Stimulated activated CD4-positive, alpha-beta T cell treated with anti-CD3 and anti-CD28 coated beads, Interleukin-12 subunit alpha, Interleukin-12 subunit beta, amount 100 ng/mL, for 24 hours (primary cell): Measurements from ENCODE around the gene YBX1.
"Not testable (repeated sequence)": the region's sequence is repeated elsewhere in the genome, so short reads cannot be mapped to it uniquely, and the experiment has no call there.

Experiments used
- DNase-seq, 2 experiments: peaks; one replicate each; pipeline ENCODE4 v3.0.0-alpha.2; 2020; ENCODE audit warnings: low read depth in 2 of 2

YBX1 gene

GRCh38 chr1:42681741-42682483, at the start of gene YBX1:
Gene YBX1, plus strand, starts transcription at chr1:42682418. Its CDS starts 148 bp downstream, at chr1:42682566.
- peak; percentile 88 to 93 for DNase-seq

- no peak for DNase-seq
Observed at GRCh38 chr1:42639116-42639515, 43.1 kb upstream of the YBX1 start.

DNA sequence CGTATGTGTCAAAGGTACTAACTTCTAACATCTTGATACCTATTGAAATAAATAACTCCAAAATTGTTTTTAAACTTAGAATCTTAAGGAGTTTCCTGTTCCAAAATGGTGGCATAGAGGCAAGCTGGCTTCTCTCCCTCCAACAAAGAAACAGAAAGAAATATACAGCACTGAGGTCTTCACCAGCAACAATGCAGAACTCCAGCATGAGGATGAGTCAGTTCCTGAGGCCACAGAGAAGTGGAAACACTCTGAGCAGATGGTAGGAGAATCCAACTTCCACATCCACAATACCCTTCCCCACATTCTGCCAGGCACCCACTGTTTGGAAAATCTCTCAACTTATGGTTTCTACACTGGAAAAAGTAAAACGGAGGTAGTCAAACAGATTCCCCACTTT, 36.2 kb upstream of the YBX1 start:
- DNase-seq, result no peak

DNA sequence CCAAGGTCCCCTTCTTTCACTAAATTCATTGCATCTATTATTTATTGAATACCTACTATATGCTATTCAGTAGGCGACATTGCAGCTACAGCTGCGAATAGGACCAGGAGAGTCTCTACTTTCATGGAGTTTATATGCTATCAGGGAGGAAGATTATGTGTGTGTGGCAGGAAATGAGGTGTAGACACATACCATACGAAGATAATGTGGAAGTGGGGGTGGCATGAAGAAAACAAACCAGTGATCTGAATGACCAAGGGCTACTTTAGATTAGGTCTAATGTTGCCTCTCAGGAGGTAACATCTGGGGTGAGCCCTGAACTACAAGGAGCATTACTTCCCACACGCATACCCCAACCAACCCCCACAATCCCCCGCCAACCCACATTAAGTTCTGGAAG, 25.0 kb upstream of the YBX1 start:
- DNase-seq, result no peak

DNA sequence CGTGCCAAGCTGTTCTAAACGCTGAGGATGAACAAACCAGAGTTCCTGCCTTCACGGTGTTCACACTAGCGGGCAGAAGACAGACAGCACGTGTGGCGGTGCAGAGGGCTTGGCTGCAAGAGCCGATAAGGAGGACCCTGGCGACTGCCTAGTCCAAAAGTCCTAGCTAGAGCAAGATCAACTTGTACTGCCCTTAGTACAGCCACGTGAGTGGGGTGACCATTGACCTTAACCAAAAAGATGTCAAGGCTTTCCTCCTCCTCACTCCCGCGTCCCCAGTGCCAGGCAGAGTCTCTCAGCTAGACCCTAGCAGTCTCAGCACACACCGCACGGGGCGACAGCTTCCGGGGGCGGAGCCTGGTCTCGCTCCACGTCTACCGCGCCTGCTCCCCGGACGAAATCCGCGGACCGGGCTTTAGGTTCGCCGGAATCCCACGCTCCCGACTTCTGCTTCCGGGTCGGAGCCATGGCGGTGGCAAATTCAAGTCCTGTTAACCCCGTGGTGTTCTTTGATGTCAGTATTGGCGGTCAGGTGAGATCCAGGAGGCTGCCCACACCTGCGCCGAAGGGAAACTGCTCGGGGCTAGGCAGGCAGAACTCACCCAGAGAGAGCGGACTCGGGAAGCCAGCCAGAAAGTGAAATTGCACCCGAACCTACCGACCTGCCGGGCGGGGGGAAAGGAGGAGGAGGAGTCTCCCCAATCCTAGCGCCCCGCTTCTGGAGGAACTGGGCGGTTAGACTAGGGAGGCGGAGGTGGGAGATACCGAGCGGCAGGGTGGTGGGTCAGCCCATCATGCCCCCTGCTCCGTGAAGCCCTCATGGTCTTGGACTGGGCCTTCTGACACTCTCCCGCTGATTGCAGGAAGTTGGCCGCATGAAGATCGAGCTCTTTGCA, 24.0 kb upstream of the YBX1 start, which contains the start of gene PPIH:
Gene PPIH (plus strand): TSS at position 443 of the 896 bp plus-strand sequence. CDS start 24 bp downstream, at position 467.
- peak; percentile 91 to 96 for DNase-seq

DNA sequence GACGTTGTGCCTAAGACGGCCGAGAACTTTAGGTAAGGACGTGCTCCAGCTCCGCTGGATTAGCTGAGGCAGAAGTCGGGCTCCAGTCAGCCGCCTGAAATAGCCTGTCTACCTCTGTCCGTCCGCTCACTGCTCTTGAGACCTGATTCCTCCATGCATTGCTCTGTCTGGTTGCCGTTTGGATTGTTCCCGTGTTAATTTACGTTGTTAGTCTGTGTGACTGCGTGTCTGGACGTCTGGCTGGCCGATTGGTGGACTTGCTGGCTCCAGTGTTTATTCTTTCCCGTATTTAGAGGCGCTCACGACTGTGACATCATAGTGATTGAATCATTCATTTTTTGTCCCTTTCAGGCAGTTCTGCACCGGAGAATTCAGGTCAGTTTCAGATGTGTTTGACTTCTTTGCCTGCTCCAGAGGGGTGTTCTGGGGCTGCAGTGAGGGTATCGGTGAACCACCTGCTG, 23.3 kb upstream of the YBX1 start:
- DNase-seq, result no peak

DNA sequence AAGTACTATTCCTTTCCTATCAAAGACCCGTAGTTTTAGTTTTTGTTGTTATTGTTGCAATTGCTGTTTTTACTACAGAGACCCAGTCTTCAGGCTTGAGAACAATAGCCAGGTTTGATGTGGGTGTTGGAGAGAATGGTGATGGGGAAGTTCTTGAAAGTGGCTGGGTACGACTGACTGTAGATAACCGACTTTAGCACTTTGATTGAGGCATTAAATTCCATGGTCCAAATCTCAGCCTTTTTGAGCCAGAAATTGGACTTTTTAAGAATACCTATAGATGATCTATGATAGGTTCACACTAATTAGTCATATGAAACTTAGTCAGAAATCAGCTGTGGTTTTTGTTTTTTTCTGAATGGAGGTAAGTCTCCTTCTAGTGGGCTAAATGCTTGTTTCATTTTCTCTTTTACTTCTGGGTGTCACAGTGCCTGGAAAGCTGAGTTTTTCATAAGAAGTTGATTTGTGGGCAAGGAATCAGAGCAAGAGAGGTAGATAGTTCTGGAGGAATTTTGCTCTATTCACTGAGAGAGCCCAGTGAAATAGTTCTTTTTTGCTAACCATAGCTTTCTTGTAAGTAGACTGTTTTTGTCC, 21.2 kb upstream of the YBX1 start:
- DNase-seq, result no peak

GRCh38 chr1:42669936-42670335, 12.3 kb upstream of the YBX1 start:
- no peak for DNase-seq

DNA sequence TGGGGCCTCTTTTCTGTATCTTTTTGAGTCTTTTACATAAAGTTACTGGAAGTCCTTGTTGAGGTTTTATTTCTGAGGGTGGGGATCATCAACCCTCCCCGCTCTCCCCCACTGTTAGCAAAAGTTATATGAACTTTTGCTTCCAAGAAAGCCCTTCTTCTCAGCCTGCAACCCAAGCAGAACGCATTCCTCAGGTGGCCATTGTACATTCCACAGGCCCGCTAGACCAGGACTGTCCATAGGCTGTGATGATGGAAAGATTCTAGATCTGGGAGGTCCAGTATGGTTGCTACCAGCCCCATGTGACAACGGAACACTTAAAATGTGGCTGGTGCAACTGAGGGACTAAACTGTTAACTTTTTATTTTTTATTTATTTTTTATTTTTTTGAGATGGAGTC, 11.8 kb upstream of the YBX1 start:
- DNase-seq, result no peak

- DNase-seq, result no peak
Observed at GRCh38 chr1:42674214-42674613, 8.0 kb upstream of the YBX1 start.

DNA sequence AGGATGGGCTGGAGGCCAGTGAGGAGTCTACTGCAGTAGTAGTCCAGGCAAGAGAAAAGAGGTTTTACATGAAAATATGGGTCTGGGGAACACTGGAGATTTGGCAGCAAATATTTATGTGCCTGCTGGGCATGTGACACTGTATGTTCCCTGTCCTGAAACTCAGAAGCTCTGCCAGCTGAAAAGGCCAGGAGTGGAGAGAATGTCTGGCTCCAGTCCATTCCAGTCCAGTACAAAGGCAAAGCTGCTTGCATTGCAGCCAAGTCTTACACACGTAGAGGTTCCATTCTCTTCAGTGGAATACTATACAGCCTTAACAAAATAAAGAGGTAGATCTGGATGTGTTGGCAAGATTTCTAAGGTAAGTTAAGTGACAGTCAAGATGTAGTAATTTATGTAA, 7.5 kb upstream of the YBX1 start:
- DNase-seq, result no peak

DNA sequence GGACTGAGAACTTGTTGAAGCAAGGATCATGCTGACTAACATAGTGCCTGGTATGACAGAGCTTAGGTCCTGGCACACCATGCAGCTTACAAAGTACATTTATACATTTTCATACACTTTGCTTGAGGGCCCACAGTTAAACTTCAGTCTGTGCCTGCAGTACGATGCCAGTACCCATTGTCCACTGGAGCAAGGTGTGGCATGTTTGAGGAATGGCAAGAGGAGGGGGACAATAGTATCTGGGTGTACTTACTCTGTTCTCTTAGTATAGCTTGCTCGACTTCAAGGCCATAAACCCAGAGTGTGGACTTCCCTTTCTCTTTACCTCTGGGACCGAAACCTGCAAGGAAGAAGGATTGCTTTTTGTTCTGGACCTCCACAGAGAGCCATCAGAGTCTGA, 6.8 kb upstream of the YBX1 start:
- DNase-seq, result no peak

DNA sequence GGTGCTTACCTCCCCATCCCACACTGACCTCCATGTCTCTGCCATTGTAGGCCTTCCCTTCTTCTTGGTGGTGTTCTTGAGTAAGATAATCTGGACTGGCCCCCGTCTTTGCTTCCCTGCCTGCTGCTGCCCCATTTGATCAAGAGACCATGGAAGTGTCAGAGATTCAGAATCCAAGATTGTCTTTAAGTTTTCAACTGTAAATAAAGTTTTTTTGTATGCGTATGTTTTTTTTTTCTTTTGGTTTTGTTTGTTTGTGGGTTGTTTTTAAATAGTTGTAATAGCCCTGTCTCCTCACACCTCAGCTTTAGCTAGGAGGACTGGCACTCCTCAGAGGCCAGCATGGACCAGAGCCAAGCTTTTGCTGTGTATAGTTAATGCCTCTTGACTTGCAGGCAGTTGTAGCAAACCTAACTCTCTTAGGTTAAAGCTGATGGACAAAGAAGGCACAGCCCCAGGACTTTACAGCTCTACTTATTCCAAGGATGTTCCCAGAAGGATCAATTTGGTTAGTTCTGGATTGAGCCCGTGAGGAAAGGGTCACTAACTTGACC, 5.6 kb upstream of the YBX1 start:
- no peak for DNase-seq

DNA sequence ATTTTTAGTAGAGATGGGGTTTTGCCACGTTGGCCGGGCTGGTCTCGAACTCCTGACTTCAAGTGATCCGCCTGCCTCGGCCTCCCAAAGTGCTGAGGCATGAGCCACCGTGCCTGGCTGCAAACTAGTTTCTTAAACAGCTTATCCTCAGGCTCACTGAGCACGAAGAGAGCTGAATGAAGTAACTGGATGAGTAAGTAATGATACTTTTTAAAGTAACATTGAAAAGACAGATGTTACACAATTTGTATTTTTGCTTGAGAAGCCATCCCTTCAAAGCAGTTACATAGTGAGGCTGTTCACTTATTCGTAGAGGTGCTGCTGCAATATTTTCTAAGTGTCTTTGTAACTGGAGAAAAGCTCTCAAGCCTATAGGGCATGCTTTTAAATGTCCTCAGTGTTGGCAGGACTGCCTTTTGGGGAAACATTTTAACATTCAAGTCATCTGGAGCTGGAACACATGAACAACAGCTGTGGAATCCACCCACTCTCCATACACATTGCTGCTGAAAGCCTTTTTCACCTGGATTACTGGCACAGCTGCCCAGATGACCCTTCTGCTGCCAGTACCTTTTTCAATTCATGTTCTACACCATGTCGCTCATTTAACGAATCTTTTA, 2.7 kb upstream of the YBX1 start:
- DNase-seq, result no peak

DNA sequence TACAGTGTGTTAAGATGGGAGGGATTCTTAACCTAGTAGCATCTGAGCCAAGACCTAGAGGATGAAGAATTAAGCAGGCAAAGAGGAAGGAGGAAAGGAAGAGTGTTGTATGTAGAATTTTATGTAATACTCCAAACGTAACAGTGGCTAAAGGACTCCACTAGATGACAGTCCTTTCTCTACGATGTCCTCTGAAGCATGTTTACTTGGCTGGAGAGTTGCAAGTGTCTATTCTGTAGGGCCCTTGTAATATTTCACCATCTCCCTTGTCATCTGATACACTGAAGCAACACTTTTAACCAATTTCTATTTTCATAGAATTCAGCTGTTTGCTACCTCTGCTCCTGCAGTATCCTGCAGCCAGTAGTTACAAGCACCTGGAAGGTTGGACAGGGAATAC, 2.2 kb upstream of the YBX1 start:
- DNase-seq, result no peak

GRCh38 chr1:42680921-42681683, 1.1 kb upstream of the YBX1 start:
- DNase-seq, result no peak

- not testable (repeated sequence) for DNase-seq
Observed at GRCh38 chr1:42682484-42682738, 193 bp downstream of the YBX1 start.

DNA sequence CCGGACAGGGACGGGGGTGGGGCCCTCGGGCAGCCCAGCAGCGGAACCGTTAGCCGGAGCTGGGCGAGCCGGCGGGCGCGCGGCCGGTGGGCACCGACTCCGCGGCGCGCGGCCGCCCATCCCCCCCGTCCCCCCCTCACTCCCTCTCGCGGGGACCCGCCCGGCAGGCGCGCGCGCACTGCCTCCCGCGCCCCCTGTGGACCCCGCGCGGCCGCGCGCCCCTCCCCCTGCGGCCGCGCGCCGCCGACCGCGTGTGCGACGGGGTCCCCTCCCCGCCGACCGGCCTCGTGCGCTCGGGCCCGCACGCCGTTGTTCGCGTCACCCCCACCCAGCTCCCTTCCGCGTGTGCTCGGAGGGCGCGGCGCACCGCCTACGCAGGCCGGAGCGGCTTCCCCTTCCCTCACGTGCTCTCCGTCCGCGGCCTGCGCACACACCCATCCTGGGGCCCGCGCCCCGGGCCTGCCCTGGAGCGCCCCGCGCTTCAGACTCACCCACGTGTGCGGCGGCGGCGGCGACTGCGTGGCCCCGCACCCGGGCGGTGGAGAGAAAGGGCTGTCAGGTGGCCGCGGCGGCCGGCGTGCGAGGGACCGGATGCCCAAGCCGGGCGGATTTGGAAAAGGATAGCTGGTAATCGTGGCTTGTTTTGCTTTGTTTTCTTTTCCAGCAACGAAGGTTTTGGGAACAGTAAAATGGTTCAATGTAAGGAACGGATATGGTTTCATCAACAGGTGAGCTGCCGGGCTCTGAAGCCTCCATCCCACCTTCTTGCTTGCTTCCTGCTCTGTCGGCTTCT, 717 bp downstream of the YBX1 start:
- DNase-seq, result peak; percentile 37 to 55

DNA sequence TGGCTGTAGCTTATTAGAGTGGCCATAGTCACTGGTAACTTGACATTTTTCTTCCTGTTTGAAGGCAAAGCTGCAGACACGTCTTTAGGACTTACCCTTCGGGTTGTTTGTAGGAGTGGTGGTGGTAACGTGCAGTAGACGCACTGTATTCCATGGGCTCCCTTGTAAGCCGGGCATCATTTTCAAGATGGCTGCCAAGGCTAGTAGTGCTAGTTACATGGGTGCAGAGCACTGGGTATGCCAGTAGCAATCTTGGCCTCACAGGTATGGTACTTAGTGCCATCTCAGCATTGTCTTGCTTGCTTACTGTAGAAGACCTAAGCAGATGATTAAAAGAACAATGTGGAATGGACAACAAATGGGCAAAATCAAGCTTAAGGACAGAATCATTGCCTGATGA, 1.9 kb downstream of the YBX1 start:
- no peak for DNase-seq

- no peak for DNase-seq
Observed at GRCh38 chr1:42686418-42686817, 4.2 kb downstream of the YBX1 start.
